GM20431 (cell line): ENCODE measurements around the gene VWA2.

Experiments used
- in situ Hi-C: fragments of 300-500 bp; cut with MseI, MboI; formaldehyde crosslinking; loops from one replicate; pipeline ENCODE4 v1.15.0; 2020; ENCODE audit warnings: low sequenced_read_pairs; ENCODE audit not compliant: unreplicated experiment

The VWA2 gene

GRCh38 chr10:114273910-114274309 lies 34.9 kb downstream of the VWA2 start:
- in situ Hi-C loops, result no loop called here

DNA sequence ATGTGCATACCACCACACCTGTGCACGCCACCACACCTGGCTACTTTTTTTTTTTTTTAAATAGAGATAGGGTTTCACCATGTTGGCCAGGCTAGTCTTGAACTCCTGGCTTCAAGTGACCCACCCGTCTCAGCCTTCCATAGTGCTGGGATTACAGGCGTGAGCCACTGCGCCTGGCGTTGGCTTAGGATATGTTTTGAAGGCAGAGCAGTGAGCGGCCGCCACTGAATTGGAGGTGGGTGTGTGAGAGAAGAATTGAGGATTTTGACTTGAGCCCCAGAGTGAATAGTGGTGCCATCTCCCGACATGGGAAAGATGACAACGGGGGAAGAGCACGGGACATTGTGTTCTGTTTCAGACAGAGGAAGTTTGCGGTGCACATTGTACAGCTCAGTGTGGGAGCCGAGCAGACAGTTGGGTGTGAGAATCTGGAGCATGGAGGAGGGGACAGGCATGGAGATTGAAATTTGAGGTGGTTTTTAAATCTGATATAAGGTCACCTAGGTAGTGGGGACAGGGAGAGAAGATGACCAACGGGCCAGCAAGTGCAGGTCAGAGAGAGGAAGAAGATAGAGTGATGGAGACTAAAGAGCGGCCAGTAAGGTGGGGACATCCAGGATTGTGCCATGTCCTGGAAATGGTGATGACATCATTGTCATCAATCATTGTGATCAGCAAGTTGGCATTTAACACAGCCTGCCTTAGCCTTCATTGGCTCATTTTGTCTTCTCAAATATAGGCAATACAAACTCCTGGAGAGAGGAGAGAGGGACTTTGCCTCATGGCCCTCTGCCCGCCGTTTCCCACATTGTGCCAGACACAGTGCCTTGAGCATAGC lies 35.8 kb downstream of the VWA2 start:
- in situ Hi-C loops, result no loop called here

DNA sequence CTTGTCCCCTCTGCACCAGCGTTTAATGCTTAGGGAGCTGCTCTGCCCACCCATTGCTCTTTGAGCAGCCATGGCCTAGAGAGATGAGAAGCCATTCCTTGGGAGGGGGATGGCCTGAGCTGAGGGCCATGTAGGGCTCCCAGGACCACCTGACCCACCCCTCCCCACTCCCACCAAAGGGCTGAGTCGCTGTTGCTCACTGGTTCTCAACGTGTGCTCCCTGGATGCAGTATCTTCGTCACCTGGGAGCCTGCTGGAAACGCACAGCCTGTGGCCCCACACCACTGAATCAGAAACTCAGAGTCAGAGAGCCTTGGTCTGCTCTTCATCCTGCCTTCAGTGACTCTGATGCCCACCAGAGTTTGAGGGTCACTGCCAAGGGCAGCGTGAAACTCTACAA lies 37.0 kb downstream of the VWA2 start:
- in situ Hi-C loops, result no loop called here

GRCh38 chr10:114276671-114277070 lies 37.6 kb downstream of the VWA2 start:
- in situ Hi-C loops, result no loop called here

DNA sequence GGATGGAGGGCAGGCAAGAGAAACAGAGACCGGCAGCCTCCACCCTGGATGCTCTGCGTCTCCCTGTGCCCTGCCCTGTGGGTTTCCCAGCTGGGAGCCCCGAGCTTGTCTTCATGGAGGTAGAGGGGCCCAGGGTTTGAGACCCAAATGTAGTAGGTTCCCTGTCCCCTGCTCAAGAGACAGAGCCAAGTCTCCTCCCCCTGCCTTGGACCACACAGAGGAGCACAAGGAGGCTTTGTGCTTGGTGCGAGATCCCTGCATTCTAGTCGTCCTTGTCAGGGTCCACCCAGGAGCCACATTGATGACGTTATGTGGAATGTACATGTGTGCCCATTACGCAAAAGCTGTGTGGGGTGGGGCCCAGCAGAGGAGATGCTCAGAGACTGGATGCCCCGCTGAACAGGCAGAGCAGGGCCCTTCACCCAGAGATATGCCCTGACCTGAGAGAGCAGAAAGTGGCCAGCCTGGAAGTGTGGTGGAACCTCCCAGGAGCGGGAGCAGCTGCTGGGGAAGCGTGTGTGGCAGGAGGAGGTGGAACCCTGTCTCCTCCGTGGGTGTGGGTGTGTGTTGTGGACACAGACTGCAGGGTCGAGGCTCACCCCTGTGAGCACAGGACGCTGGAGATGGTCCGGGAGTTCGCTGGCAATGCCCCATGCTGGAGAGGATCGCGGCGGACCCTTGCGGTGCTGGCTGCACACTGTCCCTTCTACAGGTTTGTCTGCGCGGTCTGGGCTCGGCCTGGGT lies 39.3 kb downstream of the VWA2 start:
- in situ Hi-C loops, result no loop called here

DNA sequence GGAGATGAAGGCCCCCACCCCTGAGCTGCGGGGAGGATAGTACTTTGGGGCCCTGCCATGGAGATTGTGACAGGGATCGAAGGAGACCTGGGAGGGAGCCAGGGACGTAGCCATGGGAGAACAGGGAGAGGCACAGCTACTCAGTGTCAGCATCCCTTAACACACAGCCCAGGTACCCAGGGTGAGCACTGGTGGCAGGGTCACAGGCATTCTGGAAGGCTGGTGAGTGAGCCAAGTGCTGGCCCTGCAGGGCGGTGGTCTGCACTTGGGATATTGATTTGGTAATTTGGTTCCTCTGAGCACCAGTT lies 39.8 kb downstream of the VWA2 start:
- in situ Hi-C loops, result no loop called here

GRCh38 chr10:114279289-114279688 lies 40.2 kb downstream of the VWA2 start:
- in situ Hi-C loops, result no loop called here

GRCh38 chr10:114279901-114280644 lies 41.0 kb downstream of the VWA2 start:
- in situ Hi-C loops, result no loop called here

- in situ Hi-C loops, result no loop called here
Measured at GRCh38 chr10:114281006-114281405, 42.0 kb downstream of the VWA2 start.

GRCh38 chr10:114281461-114281860 lies 42.4 kb downstream of the VWA2 start:
- in situ Hi-C loops, result no loop called here

DNA sequence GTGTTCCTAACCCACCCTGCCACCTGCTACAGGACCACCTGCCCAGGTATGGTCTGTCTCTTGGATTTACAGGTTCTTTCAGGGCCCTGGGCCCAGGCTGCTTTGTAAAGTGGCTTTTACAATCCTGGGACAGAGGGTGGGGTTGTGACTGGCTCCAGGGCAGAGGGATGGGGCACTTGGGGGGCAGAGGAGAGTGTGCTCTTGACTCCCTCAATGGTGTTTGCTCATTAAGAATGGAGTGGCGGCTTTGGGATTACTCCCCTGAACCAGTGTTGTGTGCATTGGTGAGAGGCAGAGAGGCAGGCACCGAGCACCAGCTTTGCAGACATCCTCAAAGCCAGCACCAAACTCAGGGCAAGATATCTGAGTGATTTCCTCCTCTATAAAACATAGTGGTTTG lies 43.5 kb downstream of the VWA2 start:
- in situ Hi-C loops, result no loop called here

DNA sequence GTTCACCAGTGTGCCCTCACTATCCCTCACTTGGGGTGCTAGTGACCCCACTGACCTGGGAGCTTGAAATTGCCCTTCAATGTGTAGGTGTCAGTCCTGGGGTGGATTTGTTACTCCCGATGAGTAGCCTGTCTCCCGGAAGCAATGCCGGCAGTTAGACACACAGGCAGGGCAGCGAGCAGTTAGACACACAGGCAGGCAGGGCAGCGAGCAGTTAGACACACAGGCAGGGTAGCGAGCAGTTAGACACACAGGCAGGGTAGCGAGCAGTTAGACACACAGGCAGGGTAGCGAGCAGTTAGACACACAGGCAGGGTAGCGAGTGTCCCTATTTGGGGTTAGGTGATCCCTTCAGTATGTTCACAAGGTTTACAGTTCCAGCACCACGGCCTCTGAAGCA lies 44.0 kb downstream of the VWA2 start:
- in situ Hi-C loops, result no loop called here

DNA sequence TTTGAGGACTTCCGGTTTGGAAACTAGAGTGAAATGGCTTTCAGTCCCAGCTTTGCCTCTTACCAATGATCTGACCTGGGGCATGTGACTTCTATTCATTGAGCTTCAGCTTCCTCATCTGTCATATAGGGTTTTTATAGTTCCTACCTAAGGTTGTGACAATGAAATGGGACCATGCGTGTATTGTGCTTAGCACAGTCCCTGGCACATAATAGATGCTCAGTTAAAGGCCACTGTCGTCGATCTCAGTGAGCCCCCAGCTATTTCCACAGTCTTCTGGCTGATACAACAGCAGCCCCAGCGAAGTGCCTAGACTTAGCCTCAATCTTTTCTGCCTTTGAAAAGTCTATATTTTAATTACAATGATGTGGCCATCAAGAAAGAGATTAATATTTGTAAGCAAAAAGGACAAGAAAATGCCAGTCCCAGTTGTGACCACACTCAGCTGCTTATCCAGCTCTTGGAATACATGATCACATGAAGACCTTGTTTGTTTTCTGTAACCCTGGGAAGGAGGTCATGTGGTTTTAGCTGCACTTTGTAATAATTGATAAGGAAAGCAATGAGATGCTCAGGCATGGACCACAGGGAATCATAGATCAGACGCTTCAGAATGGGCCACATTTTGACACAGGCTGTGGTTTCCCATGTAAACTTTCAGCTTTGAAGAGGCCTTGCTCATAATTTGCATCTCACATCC lies 44.6 kb downstream of the VWA2 start:
- in situ Hi-C loops, result no loop called here

DNA sequence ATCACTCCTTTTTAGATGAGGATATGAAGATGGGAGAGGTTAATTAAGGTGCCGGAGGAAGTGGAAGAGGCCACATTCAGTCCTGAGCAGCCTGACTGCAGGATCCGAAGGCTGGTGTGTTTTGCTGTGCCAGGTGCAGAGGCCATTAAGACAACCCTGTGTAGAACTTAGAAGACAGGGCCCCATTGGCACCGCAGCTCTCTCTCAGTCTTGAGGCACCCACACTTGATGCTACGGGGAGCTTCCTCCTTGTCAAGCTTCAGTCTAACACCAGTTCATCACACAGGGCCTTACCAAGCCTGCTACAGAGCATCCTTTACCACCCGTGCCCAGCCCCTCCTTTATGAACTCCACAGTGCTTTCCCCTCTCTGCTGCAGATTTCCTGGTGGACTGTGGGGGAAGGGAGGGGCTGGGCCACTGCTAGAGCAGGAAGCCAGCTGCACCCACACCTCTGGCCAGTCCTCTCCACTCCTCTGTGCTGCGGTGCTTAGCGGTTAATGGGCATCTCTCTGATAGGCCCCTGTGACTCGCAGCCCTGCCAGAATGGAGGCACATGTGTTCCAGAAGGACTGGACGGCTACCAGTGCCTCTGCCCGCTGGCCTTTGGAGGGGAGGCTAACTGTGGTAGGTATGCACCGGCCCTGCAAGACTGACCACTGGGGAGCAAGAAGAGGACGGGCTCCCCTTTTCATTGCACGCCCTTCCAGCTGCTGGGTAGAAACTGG lies 45.5 kb downstream of the VWA2 start:
- in situ Hi-C loops, result no loop called here

- in situ Hi-C loops, result no loop called here
Measured at GRCh38 chr10:114285961-114286441, 46.9 kb downstream of the VWA2 start.

DNA sequence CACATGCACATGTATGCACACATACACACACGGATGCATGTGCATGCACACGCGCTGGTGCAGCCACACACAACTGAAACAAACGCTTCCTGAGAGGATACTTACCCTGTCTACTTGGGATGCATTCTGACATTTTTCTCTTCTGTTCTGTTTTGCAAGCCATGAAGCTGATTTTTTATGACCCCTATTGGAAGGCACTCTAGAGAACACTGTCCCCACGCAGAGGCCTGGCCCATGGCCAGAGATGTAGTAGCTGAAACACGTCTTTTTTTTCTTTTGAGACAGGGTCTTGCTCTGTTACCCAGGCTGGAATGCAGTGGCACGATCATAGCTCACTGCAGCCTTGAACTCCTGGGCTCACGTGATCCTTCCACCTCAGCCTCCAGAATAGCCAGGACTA lies 47.9 kb downstream of the VWA2 start:
- in situ Hi-C loops, result no loop called here

DNA sequence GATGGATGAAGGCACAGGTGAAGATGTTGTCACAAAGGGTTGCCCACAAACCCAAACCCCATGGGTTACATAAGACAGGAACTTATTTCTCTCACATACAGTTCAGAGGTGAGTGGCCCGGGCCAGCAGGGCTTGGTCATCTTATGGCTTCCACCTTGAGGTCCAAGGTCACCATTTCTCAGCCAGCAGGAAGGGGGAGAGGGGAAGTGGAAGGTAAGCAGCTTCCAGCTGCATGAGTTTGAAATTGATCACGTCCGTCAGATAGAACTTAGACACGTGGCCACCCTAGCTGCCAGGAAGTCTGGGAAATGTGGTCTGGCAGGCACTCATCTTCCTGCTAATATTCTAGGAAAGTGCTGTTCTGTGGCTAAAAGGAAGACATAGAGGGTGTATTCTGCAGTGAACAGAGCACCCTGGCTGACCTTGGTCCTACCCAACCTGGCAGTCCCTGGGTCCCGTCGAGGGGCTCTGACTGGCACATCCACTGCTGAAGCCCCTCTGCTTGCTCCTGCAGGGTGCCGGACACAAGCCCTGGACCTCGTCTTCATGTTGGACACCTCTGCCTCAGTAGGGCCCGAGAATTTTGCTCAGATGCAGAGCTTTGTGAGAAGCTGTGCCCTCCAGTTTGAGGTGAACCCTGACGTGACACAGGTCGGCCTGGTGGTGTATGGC lies 49.5 kb downstream of the VWA2 start:
- in situ Hi-C loops, result no loop called here

DNA sequence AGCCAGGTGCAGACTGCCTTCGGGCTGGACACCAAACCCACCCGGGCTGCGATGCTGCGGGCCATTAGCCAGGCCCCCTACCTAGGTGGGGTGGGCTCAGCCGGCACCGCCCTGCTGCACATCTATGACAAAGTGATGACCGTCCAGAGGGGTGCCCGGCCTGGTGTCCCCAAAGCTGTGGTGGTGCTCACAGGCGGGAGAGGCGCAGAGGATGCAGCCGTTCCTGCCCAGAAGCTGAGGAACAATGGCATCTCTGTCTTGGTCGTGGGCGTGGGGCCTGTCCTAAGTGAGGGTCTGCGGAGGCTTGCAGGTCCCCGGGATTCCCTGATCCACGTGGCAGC lies 50.0 kb downstream of the VWA2 start:
- in situ Hi-C loops, result no loop called here

GRCh38 chr10:114290038-114290437 lies 51.0 kb downstream of the VWA2 start:
- in situ Hi-C loops, result no loop called here
